Esophagus muscularis mucosa (tissue), 4 donors: Measurements from ENCODE around the gene YKT6. TPM values are rescaled to one million over a fixed set of nuclear protein-coding genes. Genes with fewer than 3 reads are reported as not detected.

Experiments used
- DNase-seq: peaks from one replicate; pipeline ENCODE4 v3.0.0-alpha.2; 2017; ENCODE audit errors: extremely low spot score
- H3K27ac ChIP-seq, 4 donors: fragments of 200-600 bp; sonication (generic); replicated peaks in 1 of 4; 1 replicate in 3 of 4; 2 replicates in 1 of 4; pipeline ENCODE4 v1.5.1; 2016 to 2019; ENCODE audit warnings: mild to moderate bottlenecking in 1 of 4
- H3K27me3 ChIP-seq, 4 donors: fragments of 200-600 bp; sonication (generic); one replicate each; pipeline versions ENCODE4 v1.5.1 to v1.6.0; 2016 to 2019
- H3K36me3 ChIP-seq, 4 donors: fragments of 200-600 bp; sonication (generic); one replicate each; pipeline ENCODE4 v1.5.1; 2016 to 2019
- H3K4me1 ChIP-seq, 4 donors: fragments of 200-600 bp; sonication (generic); one replicate each; pipeline ENCODE4 v1.5.1; 2016 to 2019
- H3K4me3 ChIP-seq, 4 donors: fragments of 200-600 bp; sonication (generic); 1 replicate in 2 of 4; 2 replicates in 2 of 4; pipeline ENCODE4 v1.5.1; 2016 to 2019; ENCODE audit warnings: mild to moderate bottlenecking in 4 of 4, moderate library complexity in 1 of 4
- H3K9me3 ChIP-seq, 4 donors: fragments of 200-600 bp; sonication (generic); 1 replicate in 3 of 4; 2 replicates in 1 of 4; pipeline ENCODE4 v1.5.1; 2016 to 2019
- EP300 ChIP-seq: sonication (generic); formaldehyde crosslinking; IDR thresholded peaks from one replicate; pipeline ENCODE4 v1.6.1; 2017; ENCODE audit warnings: antibody characterized with exemption
- POLR2A ChIP-seq: fragments of 450-650 bp; IDR thresholded peaks from one replicate; pipeline ENCODE4 v1.6.1; 2017; ENCODE audit warnings: antibody characterized with exemption, moderate library complexity, mild to moderate bottlenecking, low read depth
- POLR2AphosphoS5 ChIP-seq, 2 donors: sonication (generic); formaldehyde crosslinking; IDR thresholded peaks; one replicate each; pipeline ENCODE4 v1.6.1; 2017; ENCODE audit warnings: antibody characterized with exemption in 2 of 2
- WGBS: methylation state at CpG from one replicate; pipeline ENCODE4 v1.1.5; 2018; 5-methylcytosine and 5-hydroxymethylcytosine counted together
- intact Hi-C: fragments of 100-400 bp; cut with DNase I; formaldehyde crosslinking; loops from one replicate; pipeline ENCODE4 v1.15.1; 2023
- total RNA-seq, 4 donors: library from RNA; depleted of rRNA; stranded (reverse); fragments of >200 nt; gene quantifications; one replicate each; pipeline versions ENCODE4 v1.1.0 to v1.2.1, GENCODE V29; 2016
- TF ChIP-seq, protein P1 (sequence below), 3 experiments: fragments of 200-600 bp in 2 of 3; fragments of 450-650 bp in 1 of 3; sonication (generic) in 2 of 3; IDR thresholded peaks; one replicate each; pipeline ENCODE4 v1.5.1; 2017 to 2019; ENCODE audit warnings: antibody characterized with exemption in 3 of 3, mild to moderate bottlenecking in 2 of 3, moderate library complexity in 1 of 3

YKT6 gene
- total RNA-seq, 4 donors from 2014 or later = 49.8 to 79.5 (median 64.4) TPM

DNA sequence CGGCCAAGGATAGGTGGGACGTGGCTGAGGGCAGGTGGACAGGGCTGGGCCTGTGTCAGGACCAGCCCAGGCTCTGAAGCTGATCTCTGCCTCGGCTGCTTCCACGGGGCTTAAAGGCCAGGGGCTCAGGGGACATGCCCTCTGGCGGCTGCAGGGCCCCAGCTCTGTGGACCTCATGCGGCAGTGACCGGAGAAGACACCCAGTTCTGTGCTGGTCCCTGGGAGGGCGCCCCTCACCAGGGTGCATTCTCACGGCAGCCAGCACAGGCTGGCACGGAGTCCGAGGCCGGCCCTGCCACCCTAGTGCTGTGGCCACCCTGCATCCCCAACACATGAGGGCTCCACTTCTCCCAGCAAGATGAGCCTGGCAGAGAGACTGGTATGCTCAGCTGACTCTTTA is 30.3 kb downstream of the YKT6 start:
- Histone ChIP-seq H3K36me3 (no peaks in the 10 kb centered on the region), H3K9me3 (no peaks in the 10 kb centered on the region), H3K4me1 (no peaks in the 10 kb centered on the region), H3K27me3 (peaks cover 0 to 6% (median 2%) of the 10 kb centered on the region in 4 donors), H3K4me3 (no peak overlapping the region), H3K27ac (no peak overlapping the region)
- TF ChIP-seq POLR2AphosphoS5 (IDR thresholded peaks at IDR 0.05) = no peak
- no peak for TF ChIP-seq POLR2A
- no peak for TF ChIP-seq EP300
- TF ChIP-seq, protein P1, sequence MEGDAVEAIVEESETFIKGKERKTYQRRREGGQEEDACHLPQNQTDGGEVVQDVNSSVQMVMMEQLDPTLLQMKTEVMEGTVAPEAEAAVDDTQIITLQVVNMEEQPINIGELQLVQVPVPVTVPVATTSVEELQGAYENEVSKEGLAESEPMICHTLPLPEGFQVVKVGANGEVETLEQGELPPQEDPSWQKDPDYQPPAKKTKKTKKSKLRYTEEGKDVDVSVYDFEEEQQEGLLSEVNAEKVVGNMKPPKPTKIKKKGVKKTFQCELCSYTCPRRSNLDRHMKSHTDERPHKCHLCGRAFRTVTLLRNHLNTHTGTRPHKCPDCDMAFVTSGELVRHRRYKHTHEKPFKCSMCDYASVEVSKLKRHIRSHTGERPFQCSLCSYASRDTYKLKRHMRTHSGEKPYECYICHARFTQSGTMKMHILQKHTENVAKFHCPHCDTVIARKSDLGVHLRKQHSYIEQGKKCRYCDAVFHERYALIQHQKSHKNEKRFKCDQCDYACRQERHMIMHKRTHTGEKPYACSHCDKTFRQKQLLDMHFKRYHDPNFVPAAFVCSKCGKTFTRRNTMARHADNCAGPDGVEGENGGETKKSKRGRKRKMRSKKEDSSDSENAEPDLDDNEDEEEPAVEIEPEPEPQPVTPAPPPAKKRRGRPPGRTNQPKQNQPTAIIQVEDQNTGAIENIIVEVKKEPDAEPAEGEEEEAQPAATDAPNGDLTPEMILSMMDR (IDR thresholded peaks at IDR 0.05) = no peak
- WGBS = 87% methylated on average over 12 of the region's 12 CpGs
- intact Hi-C loops = no loop called here
- DNase-seq = no peak

DNA sequence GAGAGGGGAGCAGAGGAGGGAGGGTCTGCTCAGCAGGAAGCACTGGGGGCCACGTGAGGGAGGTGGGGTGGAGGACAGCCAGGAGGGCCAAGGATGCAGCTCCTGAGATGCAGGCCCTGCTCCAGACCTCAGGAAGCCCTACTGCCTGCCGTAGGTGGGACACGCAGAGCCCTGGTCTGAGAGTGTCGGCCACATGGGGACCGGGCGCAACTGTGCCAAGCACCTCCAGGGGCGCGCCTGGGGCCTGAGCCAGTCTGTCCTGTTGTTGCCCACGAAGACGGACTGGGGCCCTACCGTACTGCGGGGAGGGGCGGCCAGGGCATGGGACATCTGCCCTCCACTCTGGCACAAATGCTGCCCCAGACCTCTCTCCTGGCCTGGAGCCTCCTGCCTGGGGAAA is 31.6 kb downstream of the YKT6 start:
- no peaks in the 10 kb centered on the region for H3K9me3 ChIP-seq
- H3K4me1 ChIP-seq = no peaks in the 10 kb centered on the region
- no peak for DNase-seq
- intact Hi-C loops = no loop called here
- TF ChIP-seq POLR2AphosphoS5 (IDR thresholded peaks at IDR 0.05) (no peak), POLR2A (no peak), EP300 (no peak)
- TF ChIP-seq, protein P1 (IDR thresholded peaks at IDR 0.05) = no peak
- WGBS = 81% methylated on average over 12 of the region's 13 CpGs
- H3K4me3 ChIP-seq = no peak overlapping the region
- no peaks in the 10 kb centered on the region for H3K36me3 ChIP-seq
- H3K27me3 ChIP-seq = no peaks in the 10 kb centered on the region
- H3K27ac ChIP-seq = no peak overlapping the region

DNA sequence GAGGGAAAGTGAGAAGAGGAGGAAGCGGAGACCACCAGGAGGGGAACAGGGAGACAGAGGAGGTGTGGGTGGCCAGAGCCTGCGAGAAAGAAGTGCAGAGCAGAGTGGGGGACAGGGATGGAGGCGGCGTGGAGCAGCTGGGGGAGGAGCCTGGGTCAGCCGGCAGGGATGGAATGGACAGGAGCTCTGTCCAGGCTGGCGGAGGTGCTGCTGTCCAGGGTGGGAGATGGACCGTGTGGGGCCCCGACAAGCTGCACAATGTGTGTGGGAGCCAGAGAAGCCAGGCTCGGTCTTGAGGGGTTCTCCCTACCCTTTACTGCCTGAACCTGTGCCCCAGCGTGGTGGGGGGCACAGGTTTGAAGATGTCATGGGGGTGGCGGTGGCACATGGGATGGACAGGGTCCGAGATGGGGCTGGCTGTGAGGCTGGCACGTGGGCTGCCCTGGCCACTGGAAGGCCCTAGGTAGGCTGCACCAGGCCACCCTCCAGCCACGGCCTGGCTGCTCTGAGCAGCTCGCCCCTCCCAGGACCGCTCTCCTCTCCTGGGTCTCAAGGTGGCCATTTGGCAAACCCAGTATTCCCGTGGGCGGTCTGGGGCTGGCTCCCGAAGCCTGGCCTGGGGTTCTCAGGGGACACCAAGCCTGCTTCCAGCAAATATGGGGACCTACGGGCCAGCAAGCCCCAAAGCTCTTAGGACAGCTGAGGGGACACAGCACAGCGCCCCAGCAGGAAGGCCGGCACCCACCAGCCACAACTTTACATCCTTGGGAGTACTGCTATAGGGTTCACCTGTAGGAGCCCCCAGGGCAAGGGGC is 32.3 kb downstream of the YKT6 start:
- Histone ChIP-seq H3K4me1 (no peaks in the 10 kb centered on the region), H3K36me3 (no peaks in the 10 kb centered on the region), H3K4me3 (no peak overlapping the region), H3K27me3 (peaks cover 0 to 4% (median 0%) of the 10 kb centered on the region in 4 donors), H3K27ac (no peak overlapping the region), H3K9me3 (no peaks in the 10 kb centered on the region)
- TF ChIP-seq POLR2AphosphoS5 (IDR thresholded peaks at IDR 0.05) (no peak), EP300 (no peak), POLR2A (no peak)
- TF ChIP-seq, protein P1 (IDR thresholded peaks at IDR 0.05) = no peak
- WGBS = 74% methylated on average over 16 of the region's 22 CpGs
- intact Hi-C loops = no loop called here
- DNase-seq = no peak

DNA sequence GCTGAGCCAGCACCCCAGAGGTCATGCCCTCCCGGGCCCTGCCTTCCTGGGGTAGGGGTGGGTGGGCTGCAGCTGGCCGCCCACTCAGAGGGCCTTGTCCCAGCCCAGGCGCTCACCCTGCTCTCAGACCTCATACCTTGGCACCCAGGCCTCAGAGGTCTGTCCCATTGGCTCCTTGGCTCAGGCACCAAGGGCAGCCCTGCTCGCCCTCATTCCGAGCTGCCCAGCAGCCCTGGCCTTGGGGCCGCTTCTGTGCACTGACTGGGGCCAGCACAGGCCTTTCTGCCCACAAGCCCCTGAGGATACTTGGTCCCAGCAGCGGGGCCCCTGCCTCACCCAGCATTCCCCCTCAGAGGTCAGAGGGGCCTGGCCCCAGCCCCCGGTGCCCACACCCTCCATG is 34.3 kb downstream of the YKT6 start:
- TF ChIP-seq POLR2AphosphoS5 (IDR thresholded peaks at IDR 0.05) (no peak), POLR2A (no peak), EP300 (no peak)
- TF ChIP-seq, protein P1 (IDR thresholded peaks at IDR 0.05) = no peak
- Histone ChIP-seq H3K9me3 (no peaks in the 10 kb centered on the region), H3K27ac (no peak overlapping the region), H3K4me3 (no peak overlapping the region), H3K4me1 (no peaks in the 10 kb centered on the region), H3K27me3 (peaks cover 0 to 20% (median 0%) of the 10 kb centered on the region in 4 donors), H3K36me3 (no peaks in the 10 kb centered on the region)
- intact Hi-C loops = no loop called here
- no peak for DNase-seq
- WGBS = 86% methylated on average over 8 of the region's 8 CpGs
